ENCODE measurements around the gene OR10AD1. TPM values are rescaled to one million over a fixed set of nuclear protein-coding genes. Genes with fewer than 3 reads are reported as not detected.

The OR10AD1 gene
- total RNA-seq, 2 experiments from 2014 or later: not detected

Other genes starting within 250 kb of the OR10AD1 start
- 158 and 182 TPM in 2 replicates for gene TMEM106C, start 239.7 kb downstream of the OR10AD1 start, total RNA-seq (2014; rRNA removed; shearing (Covaris generic))
- 123 and 129 TPM in 2 replicates for gene TMEM106C, start 239.7 kb downstream of the OR10AD1 start, total RNA-seq (2022)
- gene COL2A1, start 198.8 kb downstream of the OR10AD1 start, total RNA-seq (2014; rRNA removed; shearing (Covaris generic)): 0.03 TPM in 1 of 2 replicates, not detected in the other
- gene COL2A1, start 198.8 kb downstream of the OR10AD1 start, total RNA-seq (2022): 0.08 TPM in 1 of 2 replicates, not detected in the other
- gene SENP1, start 97.2 kb downstream of the OR10AD1 start, total RNA-seq (2014; rRNA removed; shearing (Covaris generic)): 29.9 and 48.3 TPM in 2 replicates
- gene SENP1, start 97.2 kb downstream of the OR10AD1 start, total RNA-seq (2022): 54.7 and 63.5 TPM in 2 replicates
- 37.4 and 42.3 TPM in 2 replicates for gene PFKM, start 83.9 kb downstream of the OR10AD1 start, total RNA-seq (2014; rRNA removed; shearing (Covaris generic))
- gene PFKM, start 83.9 kb downstream of the OR10AD1 start, total RNA-seq (2022): 72.5 and 80.1 TPM in 2 replicates
- gene ASB8, start 45.8 kb downstream of the OR10AD1 start, total RNA-seq (2014; rRNA removed; shearing (Covaris generic)): 19.9 and 26.6 TPM in 2 replicates
- gene ASB8, start 45.8 kb downstream of the OR10AD1 start, total RNA-seq (2022): 39.3 and 41.5 TPM in 2 replicates
- gene CCDC184, start 19.6 kb downstream of the OR10AD1 start, total RNA-seq (2014; rRNA removed; shearing (Covaris generic)): not detected in 2 replicates
- gene CCDC184, start 19.6 kb downstream of the OR10AD1 start, total RNA-seq (2022): not detected in 2 replicates
- 11.8 and 21.2 TPM in 2 replicates for gene ZNF641, start 147.6 kb upstream of the OR10AD1 start, total RNA-seq (2014; rRNA removed; shearing (Covaris generic))
- 10.6 and 11.1 TPM in 2 replicates for gene ZNF641, start 147.6 kb upstream of the OR10AD1 start, total RNA-seq (2022)